ENCODE results near the gene OTUD6A.

OTUD6A gene

GRCh38 chrX:70062076-70062475 is at the start of gene OTUD6A:
Gene OTUD6A, plus strand, starts transcription at chrX:70062457. Its CDS starts 68 bp downstream, at chrX:70062525.
- no peak for DNase-seq (ENCODE audit: low read depth in 2 of 2)

- DNase-seq (ENCODE audit: low read depth in 2 of 2) = no peak
Measured at GRCh38 chrX:70012756-70013155, 49.5 kb upstream of the OTUD6A start.

- no peak for DNase-seq (ENCODE audit: low read depth in 2 of 2)
Measured at GRCh38 chrX:70013466-70014381, 48.5 kb upstream of the OTUD6A start.

GRCh38 chrX:70016513-70016912 is 45.7 kb upstream of the OTUD6A start:
- DNase-seq (ENCODE audit: low read depth in 2 of 2) = no peak

GRCh38 chrX:70022616-70023015 is 39.6 kb upstream of the OTUD6A start:
- no peak for DNase-seq (ENCODE audit: low read depth in 2 of 2)

- no peak for DNase-seq (ENCODE audit: low read depth in 2 of 2)
Measured at GRCh38 chrX:70025464-70025863, 36.8 kb upstream of the OTUD6A start.

- DNase-seq (ENCODE audit: low read depth in 2 of 2) = no peak
Measured at GRCh38 chrX:70026112-70026850, 36.0 kb upstream of the OTUD6A start.

GRCh38 chrX:70026851-70027200 is 35.4 kb upstream of the OTUD6A start:
- no peak for DNase-seq (ENCODE audit: low read depth in 2 of 2)

- DNase-seq (ENCODE audit: low read depth in 2 of 2) = no peak
Measured at GRCh38 chrX:70029863-70030262, 32.4 kb upstream of the OTUD6A start.

- DNase-seq (ENCODE audit: low read depth in 2 of 2) = peak; percentile 2 to 22
Measured at GRCh38 chrX:70030301-70030767, 31.9 kb upstream of the OTUD6A start.

GRCh38 chrX:70032792-70033191 is 29.5 kb upstream of the OTUD6A start:
- DNase-seq (ENCODE audit: low read depth in 2 of 2) = no peak

- peak; percentile 21 to 23 for DNase-seq (ENCODE audit: low read depth in 2 of 2)
Measured at GRCh38 chrX:70033348-70034051, 28.8 kb upstream of the OTUD6A start.

- no peak for DNase-seq (ENCODE audit: low read depth in 2 of 2)
Measured at GRCh38 chrX:70034646-70035045, 27.6 kb upstream of the OTUD6A start.

GRCh38 chrX:70038515-70038914 is 23.7 kb upstream of the OTUD6A start:
- no peak for DNase-seq (ENCODE audit: low read depth in 2 of 2)

GRCh38 chrX:70038951-70039350 is 23.3 kb upstream of the OTUD6A start:
- no peak for DNase-seq (ENCODE audit: low read depth in 2 of 2)

- DNase-seq (ENCODE audit: low read depth in 2 of 2) = no peak
Measured at GRCh38 chrX:70039758-70040157, 22.5 kb upstream of the OTUD6A start.

GRCh38 chrX:70041993-70042392 is 20.3 kb upstream of the OTUD6A start:
- DNase-seq (ENCODE audit: low read depth in 2 of 2) = no peak

- DNase-seq (ENCODE audit: low read depth in 2 of 2) = no peak
Measured at GRCh38 chrX:70042399-70043371, 19.6 kb upstream of the OTUD6A start.

GRCh38 chrX:70043685-70044084 is 18.6 kb upstream of the OTUD6A start:
- no peak for DNase-seq (ENCODE audit: low read depth in 2 of 2)

GRCh38 chrX:70044541-70045245 is 17.6 kb upstream of the OTUD6A start:
- no peak for DNase-seq (ENCODE audit: low read depth in 2 of 2)

Data from stimulated activated CD4-positive, alpha-beta T cell treated with anti-CD3 and anti-CD28 coated beads, Interleukin-4, amount 100 ng/mL, for 48 hours (primary cell).